PC-9 (cell line): Measurements from ENCODE around the gene BRINP3. TPM values are rescaled to one million over a fixed set of nuclear protein-coding genes. Genes with fewer than 3 reads are reported as not detected.

Experiments used
- BruUV-seq: library from RNA; stranded (reverse); fragments of 400-500 nt; replicated peaks from 2 replicates; lab custom pipeline; 2021; lab: Mats Ljungman, UMichigan
- CTCF ChIA-PET: fragments of 300-600 bp; sonication (Branson Sonifier 250); formaldehyde crosslinking; loops from one replicate; lab custom pipeline; 2022; ENCODE audit warnings: antibody characterized with exemption; lab: Charles Lee
- POLR2A ChIA-PET: fragments of 300-600 bp; sonication (Branson Sonifier 250); formaldehyde crosslinking; loops from one replicate; lab custom pipeline; 2022; ENCODE audit warnings: antibody characterized with exemption; ENCODE audit not compliant: unreplicated experiment; lab: Charles Lee
- DNase-seq, 2 experiments: peaks; one replicate each; pipeline versions ENCODE4 v3.0.0 to v3.0.0-alpha.2; 2015 to 2022; ENCODE audit warnings: mixed read lengths in 1 of 2
- H2AFZ ChIP-seq: fragments of 200-600 bp; sonication (generic); 2 replicates; pipeline ENCODE4 v1.8.1; 2017; ENCODE audit warnings: antibody characterized with exemption
- H3F3A ChIP-seq: fragments of 200-600 bp; sonication (generic); 2 replicates; pipeline ENCODE4 v1.8.1; 2017; ENCODE audit warnings: antibody characterized with exemption, mild to moderate bottlenecking, low read depth; ENCODE audit not compliant: insufficient read depth
- H3K27ac ChIP-seq: fragments of 200-600 bp; sonication (generic); 2 replicates; pipeline ENCODE4 v1.6.1; 2016; ENCODE audit warnings: mixed run types
- H3K27me3 ChIP-seq: fragments of 200-600 bp; sonication (generic); 2 replicates; pipeline ENCODE4 v1.6.1; 2016; ENCODE audit warnings: low read depth, mixed run types; ENCODE audit not compliant: insufficient read depth
- H3K36me3 ChIP-seq: fragments of 200-600 bp; sonication (generic); 2 replicates; pipeline ENCODE4 v1.6.1; 2016; ENCODE audit warnings: low read depth, mixed run types
- H3K4me1 ChIP-seq: fragments of 200-600 bp; sonication (generic); replicated peaks from 2 replicates; pipeline ENCODE4 v1.6.1; 2016; ENCODE audit warnings: mixed run types; ENCODE audit not compliant: insufficient read depth
- H3K4me2 ChIP-seq: fragments of 200-600 bp; sonication (generic); 2 replicates; pipeline ENCODE4 v1.6.1; 2017; ENCODE audit warnings: mixed run types
- H3K4me3 ChIP-seq: fragments of 200-600 bp; sonication (generic); 2 replicates; pipeline ENCODE4 v1.6.1; 2016; ENCODE audit warnings: mixed run types
- H3K79me2 ChIP-seq: fragments of 200-600 bp; sonication (generic); 2 replicates; pipeline ENCODE4 v1.6.1; 2017; ENCODE audit warnings: low read depth, mixed run types
- H3K9me2 ChIP-seq: fragments of 200-600 bp; sonication (generic); 2 replicates; pipeline ENCODE4 v1.8.1; 2017; ENCODE audit warnings: mild to moderate bottlenecking; ENCODE audit not compliant: insufficient read depth
- H3K9me3 ChIP-seq: fragments of 200-600 bp; sonication (generic); 2 replicates; pipeline ENCODE4 v1.8.1; 2016; ENCODE audit warnings: low read depth; ENCODE audit not compliant: insufficient read depth
- H4K20me1 ChIP-seq: fragments of 200-600 bp; sonication (generic); 2 replicates; pipeline ENCODE4 v1.8.1; 2017; ENCODE audit not compliant: insufficient read depth
- CTCF ChIP-seq: fragments of 200-600 bp; sonication (generic); conservative IDR thresholded peaks from 2 replicates; pipeline ENCODE4 v1.6.1; 2017; ENCODE audit warnings: mixed run types, antibody characterized with exemption, mild to moderate bottlenecking, moderate library complexity
- EZH2 ChIP-seq: fragments of 200-600 bp; sonication (generic); IDR thresholded peaks from 2 replicates; pipeline ENCODE4 v1.8.0; 2017; ENCODE audit warnings: antibody characterized with exemption, low read depth
- intact Hi-C: fragments of 100-400 bp; cut with micrococcal nuclease; formaldehyde crosslinking; loops from one replicate; pipeline ENCODE4 v1.10.0; 2022; ENCODE audit not compliant: unreplicated experiment
- total RNA-seq: library from RNA; stranded (reverse); gene quantifications from 2 replicates; pipeline ENCODE4 v1.2.3, GENCODE V29; 2021

The BRINP3 gene
- total RNA-seq, 1 experiment from 2014 or later: not detected

GRCh38 chr1:190403402-190403801 is 74.3 kb downstream of the BRINP3 start:
- Histone ChIP-seq H3K4me2 (no peak overlapping the region), H3K4me1 (no peaks in the 10 kb centered on the region), H3K27ac (no peak overlapping the region), H3K9me2 (no peaks in the 10 kb centered on the region), H3K9me3 (no peaks in the 10 kb centered on the region), H3K4me3 (no peak overlapping the region), H4K20me1 (no peaks in the 10 kb centered on the region), H3K79me2 (no peaks in the 10 kb centered on the region), H3F3A (no peaks in the 10 kb centered on the region), H2AFZ (no peak overlapping the region), H3K36me3 (no peaks in the 10 kb centered on the region), H3K27me3 (no peaks in the 10 kb centered on the region)
- TF ChIP-seq CTCF (no peak), EZH2 (no peak)
- CTCF ChIA-PET: no interaction called here
- intact Hi-C loops: no loop called here
- no peak for DNase-seq
- POLR2A ChIA-PET: no interaction called here
- BruUV-seq: no TSS peak

- Histone ChIP-seq H3F3A (no peaks in the 10 kb centered on the region), H3K4me2 (no peak overlapping the region), H3K79me2 (no peaks in the 10 kb centered on the region), H3K27ac (no peak overlapping the region), H3K4me3 (no peak overlapping the region), H3K36me3 (no peaks in the 10 kb centered on the region), H4K20me1 (no peaks in the 10 kb centered on the region), H3K9me2 (no peaks in the 10 kb centered on the region), H3K4me1 (no peaks in the 10 kb centered on the region), H2AFZ (no peak overlapping the region), H3K9me3 (no peaks in the 10 kb centered on the region), H3K27me3 (no peaks in the 10 kb centered on the region)
- no TSS peak for BruUV-seq
- no peak for DNase-seq
- ChIA-PET CTCF (no interaction called here), POLR2A (no interaction called here)
- intact Hi-C loops: no loop called here
- no peak for TF ChIP-seq EZH2
- TF ChIP-seq CTCF: no peak
Observed at GRCh38 chr1:190399233-190399632, 78.4 kb downstream of the BRINP3 start.

- TF ChIP-seq EZH2 (no peak), CTCF (no peak)
- H3K4me3 ChIP-seq: no peak overlapping the region
- H3K79me2 ChIP-seq: no peaks in the 10 kb centered on the region
- no TSS peak for BruUV-seq
- H3K9me2 ChIP-seq: no peaks in the 10 kb centered on the region
- H3K36me3 ChIP-seq: no peaks in the 10 kb centered on the region
- ChIA-PET POLR2A (no interaction called here), CTCF (no interaction called here)
- no peaks in the 10 kb centered on the region for H3K4me1 ChIP-seq
- intact Hi-C loops: no loop called here
- no peak overlapping the region for H3K4me2 ChIP-seq
- H3F3A ChIP-seq: no peaks in the 10 kb centered on the region
- no peaks in the 10 kb centered on the region for H3K27me3 ChIP-seq
- no peak overlapping the region for H2AFZ ChIP-seq
- no peaks in the 10 kb centered on the region for H3K9me3 ChIP-seq
- no peak overlapping the region for H3K27ac ChIP-seq
- no peak for DNase-seq
- no peaks in the 10 kb centered on the region for H4K20me1 ChIP-seq
Observed at GRCh38 chr1:190391582-190391981, 86.1 kb downstream of the BRINP3 start.
